Duodenal mucosa (tissue), 2 donors: ENCODE measurements around the gene PRAF2.

Experiments used
- H3K27ac ChIP-seq: one replicate; pipeline ENCODE4 v1.7.0; 2013; ENCODE audit warnings: low read depth, low read length
- H3K27me3 ChIP-seq, 2 donors: one replicate each; pipeline ENCODE4 v1.7.0; 2013; ENCODE audit warnings: low read length in 2 of 2, control low read depth in 1 of 2; ENCODE audit not compliant: insufficient read depth in 2 of 2, control insufficient read depth in 1 of 2
- H3K36me3 ChIP-seq, 2 donors: one replicate each; pipeline ENCODE4 v1.7.0; 2013; ENCODE audit warnings: low read length in 2 of 2, control low read depth in 1 of 2; ENCODE audit not compliant: insufficient read depth in 2 of 2, control insufficient read depth in 1 of 2
- H3K4me1 ChIP-seq, 2 donors: one replicate each; pipeline ENCODE4 v1.7.0; 2013; ENCODE audit warnings: low read length in 2 of 2, control low read depth in 1 of 2; ENCODE audit not compliant: insufficient read depth in 2 of 2, control insufficient read depth in 1 of 2
- H3K4me3 ChIP-seq, 2 donors: one replicate each; pipeline ENCODE4 v1.7.0; 2013; ENCODE audit warnings: low read length in 2 of 2, low read depth in 1 of 2
- H3K9ac ChIP-seq, 2 donors: one replicate each; pipeline ENCODE4 v1.7.0; 2013; ENCODE audit warnings: low read length in 2 of 2, low read depth in 1 of 2
- H3K9me3 ChIP-seq, 2 donors: one replicate each; pipeline ENCODE4 v1.7.0; 2013; ENCODE audit warnings: low read length in 2 of 2, control low read depth in 1 of 2; ENCODE audit not compliant: control insufficient read depth in 1 of 2

The PRAF2 gene

GRCh38 chrX:49073601-49074575 is at the start of gene PRAF2:
TSS of gene PRAF2 (minus strand) at chrX:49074002. CDS start at chrX:49073987, 15 bp downstream.
- peak within 1 kb of the TSS in 1 of 2 donors; percentile 38 for H3K9ac ChIP-seq

GRCh38 chrX:49122499-49122898 is 48.7 kb upstream of the PRAF2 start:
- Histone ChIP-seq H3K4me1 (peaks cover 7 to 8% of the 10 kb centered on the region in 2 donors), H3K4me3 (peak overlapping the region; percentile 84 to 90), H3K27ac (no peak overlapping the region), H3K9me3 (no peaks in the 10 kb centered on the region), H3K36me3 (peaks cover 0 to 9% of the 10 kb centered on the region in 2 donors), H3K9ac (peak overlapping the region in 1 of 2 donors; percentile 82), H3K27me3 (no peaks in the 10 kb centered on the region)

More at GRCh38 chrX:49073601-49074575, at the start of gene PRAF2:
- Histone ChIP-seq H3K27ac (peak within 1 kb of the TSS; percentile 50), H3K9me3 (no peaks in the 10 kb centered on the region), H3K4me3 (peak within 1 kb of the TSS; percentile 60 to 65), H3K36me3 (peaks cover 8 to 12% of the 10 kb centered on the region in 2 donors), H3K27me3 (no peaks in the 10 kb centered on the region), H3K4me1 (peaks cover 3 to 15% of the 10 kb centered on the region in 2 donors)

- Histone ChIP-seq H3K9me3 (no peaks in the 10 kb centered on the region), H3K27ac (no peak overlapping the region), H3K4me1 (peaks cover 7 to 8% of the 10 kb centered on the region in 2 donors), H3K4me3 (no peak overlapping the region), H3K36me3 (peaks cover 9 to 26% of the 10 kb centered on the region in 2 donors), H3K27me3 (no peaks in the 10 kb centered on the region), H3K9ac (no peak overlapping the region)
These were observed 46.3 kb upstream of the PRAF2 start for GRCh38 chrX:49120091-49120490.

GRCh38 chrX:49117581-49117980 is 43.8 kb upstream of the PRAF2 start:
- Histone ChIP-seq H3K9me3 (no peaks in the 10 kb centered on the region), H3K36me3 (peaks cover 15 to 42% of the 10 kb centered on the region in 2 donors), H3K4me3 (no peak overlapping the region), H3K27me3 (no peaks in the 10 kb centered on the region), H3K27ac (no peak overlapping the region), H3K4me1 (peaks cover 2% of the 10 kb centered on the region in 2 donors), H3K9ac (no peak overlapping the region)

GRCh38 chrX:49116716-49117115 is 42.9 kb upstream of the PRAF2 start:
- Histone ChIP-seq H3K27ac (no peak overlapping the region), H3K27me3 (no peaks in the 10 kb centered on the region), H3K36me3 (peaks cover 19 to 48% of the 10 kb centered on the region in 2 donors), H3K9ac (no peak overlapping the region), H3K9me3 (no peaks in the 10 kb centered on the region), H3K4me1 (no peaks in the 10 kb centered on the region), H3K4me3 (no peak overlapping the region)

- Histone ChIP-seq H3K4me3 (no peak overlapping the region), H3K4me1 (no peaks in the 10 kb centered on the region), H3K9ac (no peak overlapping the region), H3K36me3 (peaks cover 19 to 48% of the 10 kb centered on the region in 2 donors), H3K9me3 (no peaks in the 10 kb centered on the region), H3K27ac (no peak overlapping the region), H3K27me3 (no peaks in the 10 kb centered on the region)
These were observed 42.3 kb upstream of the PRAF2 start for GRCh38 chrX:49116076-49116475.

- H3K27me3 ChIP-seq: no peaks in the 10 kb centered on the region
- H3K9ac ChIP-seq: no peak overlapping the region
- no peak overlapping the region for H3K4me3 ChIP-seq
- H3K9me3 ChIP-seq: no peaks in the 10 kb centered on the region
- H3K27ac ChIP-seq: no peak overlapping the region
- no peaks in the 10 kb centered on the region for H3K4me1 ChIP-seq
- H3K36me3 ChIP-seq: peaks cover 25 to 42% of the 10 kb centered on the region in 2 donors
These were observed 38.0 kb upstream of the PRAF2 start for GRCh38 chrX:49111791-49112190.

- H3K9me3 ChIP-seq: no peaks in the 10 kb centered on the region
- no peak overlapping the region for H3K9ac ChIP-seq
- no peaks in the 10 kb centered on the region for H3K4me1 ChIP-seq
- H3K27ac ChIP-seq: no peak overlapping the region
- H3K27me3 ChIP-seq: no peaks in the 10 kb centered on the region
- H3K36me3 ChIP-seq: peaks cover 16 to 30% of the 10 kb centered on the region in 2 donors
- H3K4me3 ChIP-seq: no peak overlapping the region
These were observed 36.6 kb upstream of the PRAF2 start for GRCh38 chrX:49110417-49110816.

GRCh38 chrX:49108641-49109040 is 34.8 kb upstream of the PRAF2 start:
- peaks cover 15 to 23% of the 10 kb centered on the region in 2 donors for H3K36me3 ChIP-seq
- no peak overlapping the region for H3K27ac ChIP-seq
- H3K9ac ChIP-seq: no peak overlapping the region
- H3K9me3 ChIP-seq: no peaks in the 10 kb centered on the region
- no peaks in the 10 kb centered on the region for H3K4me1 ChIP-seq
- H3K27me3 ChIP-seq: no peaks in the 10 kb centered on the region
- H3K4me3 ChIP-seq: no peak overlapping the region

- Histone ChIP-seq H3K4me1 (no peaks in the 10 kb centered on the region), H3K4me3 (no peak overlapping the region), H3K36me3 (peaks cover 5 to 7% of the 10 kb centered on the region in 2 donors), H3K9ac (no peak overlapping the region), H3K27me3 (no peaks in the 10 kb centered on the region), H3K9me3 (no peaks in the 10 kb centered on the region), H3K27ac (no peak overlapping the region)
These were observed 33.1 kb upstream of the PRAF2 start for GRCh38 chrX:49106930-49107329.
